PC-9 (cell line): ENCODE measurements around the gene CCDC134.

Experiments used
- EZH2 ChIP-seq: fragments of 200-600 bp; sonication (generic); IDR thresholded peaks from 2 replicates; pipeline ENCODE4 v1.8.0; 2017; ENCODE audit warnings: antibody characterized with exemption, low read depth
- TF ChIP-seq, protein P1 (sequence below): fragments of 200-600 bp; sonication (generic); conservative IDR thresholded peaks from 2 replicates; pipeline ENCODE4 v1.6.1; 2017; ENCODE audit warnings: mixed run types, antibody characterized with exemption, mild to moderate bottlenecking, moderate library complexity

DNA sequence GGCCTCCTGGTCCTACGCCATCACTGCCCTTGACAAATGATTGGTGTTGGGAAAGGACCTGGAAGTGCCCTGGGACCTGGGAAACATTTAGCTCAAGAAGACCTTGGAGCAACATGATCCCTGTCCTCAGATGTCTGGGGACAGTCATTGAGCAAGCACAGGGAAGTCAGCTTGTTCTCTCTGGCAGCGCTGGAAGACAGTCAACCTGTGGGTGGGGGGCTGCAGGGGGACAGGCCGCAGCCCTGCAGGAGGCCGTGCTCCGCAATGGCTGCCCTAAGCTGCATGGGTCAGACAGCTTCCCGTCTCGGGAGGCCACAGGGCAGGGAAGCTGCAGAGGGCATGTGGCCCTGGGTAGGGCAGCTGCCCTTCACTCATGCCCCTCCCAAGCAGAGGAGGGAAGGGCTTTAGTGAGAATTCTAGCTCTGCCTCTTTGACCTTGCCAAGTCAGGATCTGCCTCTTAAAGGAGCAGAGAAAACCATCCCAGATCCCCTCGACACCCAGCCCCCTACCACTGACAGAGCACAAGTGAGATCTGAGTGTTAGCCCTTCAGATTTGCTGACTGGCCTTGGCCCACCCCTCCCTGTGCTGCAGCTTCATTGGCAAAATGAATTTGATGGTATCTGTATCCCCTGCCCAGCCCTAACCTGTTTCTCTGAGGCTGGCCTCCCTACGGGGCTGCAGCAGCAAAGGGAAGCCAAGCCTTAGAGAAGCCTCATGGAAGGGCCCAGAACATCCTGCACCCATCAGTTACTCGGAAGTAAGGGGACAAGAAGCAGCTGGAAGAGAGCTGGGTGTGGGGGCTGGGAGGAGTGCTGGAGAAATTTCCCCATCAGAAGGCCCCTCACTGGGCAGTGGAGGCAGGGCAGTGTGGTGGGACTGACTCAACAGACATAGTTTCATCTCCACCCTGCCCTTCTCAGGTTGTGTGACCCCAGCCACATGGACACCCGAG is 26.2 kb downstream of the CCDC134 start:
- TF ChIP-seq, protein P1, sequence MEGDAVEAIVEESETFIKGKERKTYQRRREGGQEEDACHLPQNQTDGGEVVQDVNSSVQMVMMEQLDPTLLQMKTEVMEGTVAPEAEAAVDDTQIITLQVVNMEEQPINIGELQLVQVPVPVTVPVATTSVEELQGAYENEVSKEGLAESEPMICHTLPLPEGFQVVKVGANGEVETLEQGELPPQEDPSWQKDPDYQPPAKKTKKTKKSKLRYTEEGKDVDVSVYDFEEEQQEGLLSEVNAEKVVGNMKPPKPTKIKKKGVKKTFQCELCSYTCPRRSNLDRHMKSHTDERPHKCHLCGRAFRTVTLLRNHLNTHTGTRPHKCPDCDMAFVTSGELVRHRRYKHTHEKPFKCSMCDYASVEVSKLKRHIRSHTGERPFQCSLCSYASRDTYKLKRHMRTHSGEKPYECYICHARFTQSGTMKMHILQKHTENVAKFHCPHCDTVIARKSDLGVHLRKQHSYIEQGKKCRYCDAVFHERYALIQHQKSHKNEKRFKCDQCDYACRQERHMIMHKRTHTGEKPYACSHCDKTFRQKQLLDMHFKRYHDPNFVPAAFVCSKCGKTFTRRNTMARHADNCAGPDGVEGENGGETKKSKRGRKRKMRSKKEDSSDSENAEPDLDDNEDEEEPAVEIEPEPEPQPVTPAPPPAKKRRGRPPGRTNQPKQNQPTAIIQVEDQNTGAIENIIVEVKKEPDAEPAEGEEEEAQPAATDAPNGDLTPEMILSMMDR = no peak
- no peak for TF ChIP-seq EZH2
